ENCODE data around the gene ANTKMT.
"Not testable (repeated sequence)": the region's sequence is repeated elsewhere in the genome, so short reads cannot be mapped to it uniquely, and the experiment has no call there.

The ANTKMT gene

GRCh38 chr16:681746-682427 is 39.1 kb upstream of the ANTKMT start:
- DNase-seq: no peak

- no peak for DNase-seq
Measured at GRCh38 chr16:682493-683395, 38.2 kb upstream of the ANTKMT start.

DNA sequence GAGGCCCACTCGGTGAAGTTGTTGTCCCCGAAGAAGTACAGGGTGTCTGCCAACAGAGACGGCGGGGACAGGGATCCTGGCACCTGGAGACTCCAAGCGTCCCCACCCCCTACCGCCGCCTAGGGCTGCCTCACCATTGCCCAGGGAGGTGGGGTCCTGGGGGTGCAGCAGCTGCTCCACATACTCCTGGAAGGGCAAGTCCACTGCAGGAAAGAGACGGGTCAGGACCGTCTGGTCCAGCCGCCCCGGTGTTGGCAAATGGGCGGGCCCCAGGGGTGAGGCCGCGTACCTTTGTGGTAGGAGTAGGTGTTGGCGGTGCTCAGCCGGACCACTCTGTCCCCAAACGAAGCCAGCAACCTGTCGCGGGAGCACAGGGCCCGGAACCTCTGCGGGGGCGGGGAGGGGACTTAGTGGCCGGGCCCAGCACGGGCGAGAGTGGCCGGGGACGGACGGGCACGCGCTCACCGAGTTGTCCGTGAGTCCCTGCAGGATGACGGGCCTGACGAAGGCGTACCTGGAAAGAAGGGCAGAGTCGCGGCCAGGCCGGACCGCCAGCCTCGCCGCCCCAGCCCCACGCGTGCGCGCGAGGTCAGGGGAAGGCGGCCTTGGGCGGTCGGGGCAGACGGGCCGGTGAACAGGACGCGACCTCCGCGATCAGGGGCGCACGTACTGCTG is 37.4 kb upstream of the ANTKMT start:
- DNase-seq: no peak

- peak; percentile 97 for DNase-seq
Measured at GRCh38 chr16:684071-684794, 36.7 kb upstream of the ANTKMT start, which contains the start of gene JMJD8. Gene JMJD8 (minus strand): TSS chr16:684334. CDS start chr16:684319, 15 bp downstream.

- no peak for DNase-seq
Measured at GRCh38 chr16:684961-685696, 35.8 kb upstream of the ANTKMT start.

GRCh38 chr16:685967-686366 is 35.0 kb upstream of the ANTKMT start:
- DNase-seq: no peak

GRCh38 chr16:686459-687260 is 34.3 kb upstream of the ANTKMT start:
- no peak for DNase-seq

- DNase-seq: no peak
Measured at GRCh38 chr16:687499-687898, 33.4 kb upstream of the ANTKMT start.

- DNase-seq: no peak
Measured at GRCh38 chr16:689175-689897, 31.6 kb upstream of the ANTKMT start.

DNA sequence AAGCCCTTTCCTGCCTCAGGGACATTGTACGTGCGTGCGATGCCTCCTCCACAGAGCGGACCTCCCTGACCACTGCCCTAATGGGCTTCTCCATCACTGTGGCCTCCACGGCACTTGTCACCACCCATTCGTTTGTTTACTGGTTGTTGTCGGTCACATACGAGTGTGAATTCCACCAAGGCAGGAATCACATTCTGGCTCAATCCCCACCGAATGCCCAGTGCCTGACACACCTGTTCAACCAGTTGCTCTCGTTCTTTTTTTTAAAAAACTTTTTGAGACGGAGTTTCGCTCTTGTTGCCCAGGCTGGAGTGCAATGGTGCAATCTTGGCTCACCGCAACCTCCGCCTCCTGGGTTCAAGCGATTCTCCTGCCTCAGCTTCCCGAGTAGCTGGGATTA is 29.7 kb upstream of the ANTKMT start:
- DNase-seq: not testable (repeated sequence)

GRCh38 chr16:692356-693108 is 28.4 kb upstream of the ANTKMT start:
- no peak for DNase-seq

- DNase-seq: no peak
Measured at GRCh38 chr16:693364-693763, 27.6 kb upstream of the ANTKMT start.

DNA sequence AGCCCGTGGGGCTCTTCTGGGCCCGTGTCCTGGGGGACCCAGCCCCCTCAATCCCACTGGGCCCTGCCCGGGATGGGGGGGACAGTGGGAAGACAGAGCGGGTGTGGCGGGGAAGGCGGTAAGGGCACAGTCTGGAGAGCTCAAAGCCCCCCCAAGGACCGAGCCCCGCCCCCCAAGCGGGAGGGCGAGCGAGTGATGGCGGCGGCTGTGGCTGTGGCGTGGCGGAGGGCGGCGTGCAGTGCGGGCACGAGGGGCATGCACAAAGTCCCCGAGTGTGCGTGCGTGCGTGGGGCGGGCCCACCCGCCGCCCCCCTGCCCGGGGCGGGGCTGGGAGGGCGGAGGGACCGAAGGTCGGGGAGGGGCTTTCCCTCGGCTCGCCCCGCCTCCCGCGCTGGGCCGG is 27.2 kb upstream of the ANTKMT start:
- no peak for DNase-seq

GRCh38 chr16:694187-694862 is 26.6 kb upstream of the ANTKMT start:
- no peak for DNase-seq

DNA sequence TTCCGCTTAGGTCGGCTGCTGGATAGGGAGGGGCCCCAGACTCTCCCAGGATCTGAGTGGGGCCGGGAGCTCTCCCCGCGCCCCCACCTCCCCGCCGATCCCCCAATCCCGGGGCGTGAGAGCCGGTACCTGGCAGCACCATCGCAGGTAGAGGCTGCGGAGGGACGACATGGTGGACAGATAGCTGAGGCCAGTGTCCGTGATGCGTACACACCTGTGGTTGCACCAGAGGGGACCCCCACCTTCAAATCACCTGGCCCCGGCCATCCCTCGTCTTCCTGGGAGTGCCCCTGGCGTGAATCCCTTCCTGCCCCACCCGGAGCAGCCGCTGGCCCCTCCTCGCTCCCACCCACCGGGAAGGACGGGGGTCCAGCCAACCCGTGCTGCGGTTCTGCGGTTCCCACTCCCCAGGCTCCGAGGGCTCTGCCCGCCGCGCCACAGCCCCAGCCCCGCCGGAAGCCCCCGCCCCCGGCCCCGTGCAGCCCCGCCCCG is 26.0 kb upstream of the ANTKMT start:
- no peak for DNase-seq

- no peak for DNase-seq
Measured at GRCh38 chr16:695355-696089, 25.4 kb upstream of the ANTKMT start.

DNA sequence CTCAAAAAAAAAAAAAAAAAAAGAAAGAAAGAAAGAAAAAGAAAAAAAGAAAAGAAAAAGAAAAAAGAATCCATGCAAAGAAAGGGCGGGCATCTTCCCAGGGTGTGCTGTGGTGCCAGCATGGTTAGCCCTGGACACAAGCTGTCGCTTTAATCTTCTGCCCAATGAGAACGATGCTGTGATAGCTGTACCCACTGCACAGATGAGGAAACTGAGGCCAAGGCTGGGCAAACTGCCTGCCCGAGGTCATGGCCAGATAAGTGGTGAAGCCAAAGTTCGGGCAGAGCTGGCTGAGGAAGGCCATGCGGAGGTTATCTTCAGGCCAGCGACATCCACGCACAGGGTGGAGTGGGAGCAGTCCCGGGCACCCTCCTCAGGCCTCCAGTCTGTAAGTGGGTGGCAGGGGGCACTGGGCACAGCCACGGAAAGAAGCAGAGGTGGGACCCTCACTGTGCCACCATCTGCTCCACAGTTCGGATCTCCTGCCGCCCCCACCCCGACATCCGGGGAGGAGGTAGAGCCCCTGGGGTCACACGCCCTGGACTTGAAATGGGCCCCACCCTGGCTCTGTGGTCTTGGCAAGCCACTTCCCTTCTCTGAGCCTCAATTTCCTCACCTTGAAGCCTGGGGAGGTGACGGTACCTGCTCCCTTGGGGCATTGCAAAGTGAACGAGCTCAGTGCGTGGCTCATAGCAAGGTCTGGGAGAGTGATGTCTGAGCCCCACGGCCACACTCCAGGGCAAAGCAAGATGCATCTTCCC is 21.9 kb upstream of the ANTKMT start:
- no peak for DNase-seq
